AG04450 (cell line): ENCODE results near the gene INCENP. TPM values are rescaled to one million over a fixed set of nuclear protein-coding genes. Genes with fewer than 3 reads are reported as not detected.

Source experiments
- CTCF ChIA-PET: fragments of 300-600, 350-600 bp; formaldehyde crosslinking; extraction: SDS; loops from one replicate; lab custom pipeline; 2022; ENCODE audit warnings: antibody characterized with exemption, inconsistent platforms; lab: Charles Lee
- POLR2A ChIA-PET: fragments of 350-600 bp; formaldehyde crosslinking; extraction: SDS; loops from one replicate; lab custom pipeline; 2021; ENCODE audit warnings: antibody characterized with exemption, inconsistent platforms; lab: Yijun Ruan, JAX
- DNase-seq: peaks from one replicate; pipeline ENCODE4 v3.0.0-alpha.2; 2011; ENCODE audit warnings: low read depth, low spot score
- H3K27ac ChIP-seq: one replicate; pipeline ENCODE4 v1.5.1; 2012; ENCODE audit warnings: low read depth, low read length, control low read depth
- H3K27me3 ChIP-seq: one replicate; pipeline ENCODE4 v1.6.0; 2012; ENCODE audit warnings: low read length; ENCODE audit not compliant: control insufficient read depth, insufficient read depth
- H3K4me3 ChIP-seq: 2 replicates; pipeline ENCODE4 v1.5.1; 2011; ENCODE audit warnings: mild to moderate bottlenecking, low read depth, low read length, control low read depth
- H3K9me3 ChIP-seq: 2 replicates; pipeline ENCODE4 v1.5.1; 2012; ENCODE audit warnings: low read length; ENCODE audit not compliant: control insufficient read depth, insufficient read depth
- polyA minus RNA-seq: library from RNA; depleted of rRNA, polyadenylated mRNA; stranded (reverse); fragments of >200 nt; gene quantifications from 2 replicates; pipeline ENCODE4 v1.2.3, GENCODE V29; 2011; rRNA and poly(A)+ RNA removed
- polyA plus RNA-seq: library from polyadenylated mRNA; depleted of rRNA; stranded (reverse); fragments of >200 nt; gene quantifications from 2 replicates; pipeline ENCODE4 v1.2.3, GENCODE V29; 2011; rRNA removed
- TF ChIP-seq, protein P1 (sequence below): IDR thresholded peaks from 2 replicates; pipeline ENCODE4 v1.5.1; 2011; ENCODE audit warnings: low read depth, low read length, control low read depth, inconsistent platforms

INCENP gene
- polyA plus RNA-seq (6.4 and 8.2 TPM in 2 replicates), polyA minus RNA-seq (9.1 and 10.3 TPM in 2 replicates)

GRCh38 chr11:62123669-62124185 lies at the start of gene INCENP:
INCENP (plus strand) TSS chr11:62124011; CDS start chr11:62128162, 4,151 bp downstream.
- peak; percentile 96 for DNase-seq
- Histone ChIP-seq H3K27me3 (no peaks in the 10 kb centered on the region), H3K27ac (peak within 1 kb of the TSS; percentile 57), H3K9me3 (peaks cover 3% of the 10 kb centered on the region; the same call in 1 of the 2 replicates), H3K4me3 (peak within 1 kb of the TSS; percentile 100)
- TF ChIP-seq, protein P1, sequence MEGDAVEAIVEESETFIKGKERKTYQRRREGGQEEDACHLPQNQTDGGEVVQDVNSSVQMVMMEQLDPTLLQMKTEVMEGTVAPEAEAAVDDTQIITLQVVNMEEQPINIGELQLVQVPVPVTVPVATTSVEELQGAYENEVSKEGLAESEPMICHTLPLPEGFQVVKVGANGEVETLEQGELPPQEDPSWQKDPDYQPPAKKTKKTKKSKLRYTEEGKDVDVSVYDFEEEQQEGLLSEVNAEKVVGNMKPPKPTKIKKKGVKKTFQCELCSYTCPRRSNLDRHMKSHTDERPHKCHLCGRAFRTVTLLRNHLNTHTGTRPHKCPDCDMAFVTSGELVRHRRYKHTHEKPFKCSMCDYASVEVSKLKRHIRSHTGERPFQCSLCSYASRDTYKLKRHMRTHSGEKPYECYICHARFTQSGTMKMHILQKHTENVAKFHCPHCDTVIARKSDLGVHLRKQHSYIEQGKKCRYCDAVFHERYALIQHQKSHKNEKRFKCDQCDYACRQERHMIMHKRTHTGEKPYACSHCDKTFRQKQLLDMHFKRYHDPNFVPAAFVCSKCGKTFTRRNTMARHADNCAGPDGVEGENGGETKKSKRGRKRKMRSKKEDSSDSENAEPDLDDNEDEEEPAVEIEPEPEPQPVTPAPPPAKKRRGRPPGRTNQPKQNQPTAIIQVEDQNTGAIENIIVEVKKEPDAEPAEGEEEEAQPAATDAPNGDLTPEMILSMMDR, result 0 out of 2 replicates have a peak, but pooled peaks have one; percentile 1
- CTCF ChIA-PET, result interaction anchor here (0.6 to 7.5 kb wide), 5 partner anchors 9 to 477 kb away, joined by 3 to 42 read pairs (median 4); no protein-coding TSS in a partner anchor
- POLR2A ChIA-PET, result interaction anchor here (1.0 to 1.3 kb wide), 2 partner anchors 11 to 156 kb away, joined by 4 read pairs; partner anchors contain the start of gene FTH1

GRCh38 chr11:62075438-62075837 lies 48.4 kb upstream of the INCENP start:
- no peaks in the 10 kb centered on the region for H3K9me3 ChIP-seq
- TF ChIP-seq, protein P1, result no peak
- POLR2A ChIA-PET, result no interaction called here
- H3K27ac ChIP-seq, result no peak overlapping the region
- DNase-seq, result no peak
- no peak overlapping the region for H3K4me3 ChIP-seq
- no peaks in the 10 kb centered on the region for H3K27me3 ChIP-seq
- CTCF ChIA-PET, result no interaction called here

- H3K27ac ChIP-seq, result no peak overlapping the region
- POLR2A ChIA-PET, result no interaction called here
- CTCF ChIA-PET, result interaction anchor here (0.9 kb wide), 1 partner anchor 280 kb away, joined by 3 read pairs; no protein-coding TSS in a partner anchor
- no peaks in the 10 kb centered on the region for H3K9me3 ChIP-seq
- H3K4me3 ChIP-seq, result no peak overlapping the region
- DNase-seq, result no peak
- no peaks in the 10 kb centered on the region for H3K27me3 ChIP-seq
- TF ChIP-seq, protein P1, result no peak
Observed at GRCh38 chr11:62077132-62077531, 46.7 kb upstream of the INCENP start.

- Histone ChIP-seq H3K27ac (no peak overlapping the region), H3K9me3 (no peaks in the 10 kb centered on the region), H3K27me3 (no peaks in the 10 kb centered on the region), H3K4me3 (peak overlapping the region; percentile 27; the same call in 1 of the 2 replicates)
- CTCF ChIA-PET, result interaction anchor here (0.5 to 6.7 kb wide), 69 partner anchors 10 to 577 kb away, joined by 3 to 177 read pairs (median 6); partner anchors contain the start of genes BEST1, FTH1 and INCENP
- TF ChIP-seq, protein P1, result peak; percentile 88
- POLR2A ChIA-PET, result interaction anchor here (0.9 to 2.8 kb wide), 10 partner anchors 27 to 284 kb away, joined by 3 to 37 read pairs (median 5); partner anchors contain the start of gene FTH1
- peak; percentile 16 for DNase-seq
Observed at GRCh38 chr11:62081378-62082291, 42.2 kb upstream of the INCENP start.
